ENCODE measurements around the gene C2orf69.
"Not testable (repeated sequence)": the region's sequence is repeated elsewhere in the genome, so short reads cannot be mapped to it uniquely, and the experiment has no call there.

Gene C2orf69

DNA sequence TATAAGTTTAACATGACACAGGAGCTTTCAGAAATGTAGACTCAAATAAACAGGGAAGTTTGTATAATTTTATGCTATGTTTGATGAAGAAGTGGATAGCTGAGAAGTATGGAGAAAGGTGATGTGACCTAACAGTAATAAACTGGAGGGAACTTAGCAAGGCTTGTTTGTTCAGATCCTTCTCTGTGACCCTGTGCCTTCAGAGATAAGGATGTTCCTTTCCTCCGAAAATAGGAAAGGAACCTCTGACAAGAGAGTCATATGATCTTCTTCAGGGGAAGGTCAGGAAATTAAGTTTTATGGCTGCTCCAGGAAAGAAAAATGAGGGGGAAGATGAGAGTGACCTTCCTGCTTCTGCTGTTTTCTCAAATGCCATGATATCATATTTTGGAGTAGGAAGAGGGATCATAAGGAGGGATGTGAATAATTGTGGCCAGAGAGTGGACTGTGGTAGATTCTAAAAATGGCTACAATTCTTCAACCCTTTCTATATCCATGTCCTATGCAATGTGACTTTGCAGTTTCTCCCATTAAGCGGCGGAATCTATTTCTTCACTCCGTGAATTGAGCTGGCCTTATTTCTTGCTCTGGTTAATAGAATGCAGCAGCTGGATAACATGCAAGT lies 8.5 kb upstream of the C2orf69 start:
- no peak for DNase-seq (ENCODE audit: low read depth)
- H3K4me3 ChIP-seq (ENCODE audit: low read length): no peak overlapping the region
- TF ChIP-seq, protein P1, sequence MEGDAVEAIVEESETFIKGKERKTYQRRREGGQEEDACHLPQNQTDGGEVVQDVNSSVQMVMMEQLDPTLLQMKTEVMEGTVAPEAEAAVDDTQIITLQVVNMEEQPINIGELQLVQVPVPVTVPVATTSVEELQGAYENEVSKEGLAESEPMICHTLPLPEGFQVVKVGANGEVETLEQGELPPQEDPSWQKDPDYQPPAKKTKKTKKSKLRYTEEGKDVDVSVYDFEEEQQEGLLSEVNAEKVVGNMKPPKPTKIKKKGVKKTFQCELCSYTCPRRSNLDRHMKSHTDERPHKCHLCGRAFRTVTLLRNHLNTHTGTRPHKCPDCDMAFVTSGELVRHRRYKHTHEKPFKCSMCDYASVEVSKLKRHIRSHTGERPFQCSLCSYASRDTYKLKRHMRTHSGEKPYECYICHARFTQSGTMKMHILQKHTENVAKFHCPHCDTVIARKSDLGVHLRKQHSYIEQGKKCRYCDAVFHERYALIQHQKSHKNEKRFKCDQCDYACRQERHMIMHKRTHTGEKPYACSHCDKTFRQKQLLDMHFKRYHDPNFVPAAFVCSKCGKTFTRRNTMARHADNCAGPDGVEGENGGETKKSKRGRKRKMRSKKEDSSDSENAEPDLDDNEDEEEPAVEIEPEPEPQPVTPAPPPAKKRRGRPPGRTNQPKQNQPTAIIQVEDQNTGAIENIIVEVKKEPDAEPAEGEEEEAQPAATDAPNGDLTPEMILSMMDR (conservative IDR thresholded peaks at IDR 0.05; ENCODE audit: low read length): no peak

DNA sequence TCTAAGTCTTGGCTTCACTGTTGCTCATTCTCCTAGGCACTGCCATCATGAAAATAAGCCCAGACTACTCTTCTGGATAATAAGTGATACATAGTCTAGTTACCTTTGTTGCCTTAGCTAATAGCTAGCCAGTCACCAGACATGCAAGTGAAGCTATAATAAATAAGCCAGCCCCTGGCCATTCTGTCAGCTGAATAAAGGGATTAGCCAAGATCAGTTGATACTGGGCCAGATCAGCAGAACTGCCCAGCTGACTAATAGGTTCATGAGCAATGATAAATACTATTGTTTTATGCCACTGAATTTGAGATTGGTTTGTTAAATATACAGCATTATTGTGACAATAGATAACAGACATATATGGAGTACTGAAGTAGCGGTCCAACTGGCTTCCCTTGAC lies 8.0 kb upstream of the C2orf69 start:
- no peak overlapping the region for H3K4me3 ChIP-seq (ENCODE audit: low read length)
- TF ChIP-seq, protein P1 (conservative IDR thresholded peaks at IDR 0.05; ENCODE audit: low read length): no peak
- DNase-seq (ENCODE audit: low read depth): no peak

DNA sequence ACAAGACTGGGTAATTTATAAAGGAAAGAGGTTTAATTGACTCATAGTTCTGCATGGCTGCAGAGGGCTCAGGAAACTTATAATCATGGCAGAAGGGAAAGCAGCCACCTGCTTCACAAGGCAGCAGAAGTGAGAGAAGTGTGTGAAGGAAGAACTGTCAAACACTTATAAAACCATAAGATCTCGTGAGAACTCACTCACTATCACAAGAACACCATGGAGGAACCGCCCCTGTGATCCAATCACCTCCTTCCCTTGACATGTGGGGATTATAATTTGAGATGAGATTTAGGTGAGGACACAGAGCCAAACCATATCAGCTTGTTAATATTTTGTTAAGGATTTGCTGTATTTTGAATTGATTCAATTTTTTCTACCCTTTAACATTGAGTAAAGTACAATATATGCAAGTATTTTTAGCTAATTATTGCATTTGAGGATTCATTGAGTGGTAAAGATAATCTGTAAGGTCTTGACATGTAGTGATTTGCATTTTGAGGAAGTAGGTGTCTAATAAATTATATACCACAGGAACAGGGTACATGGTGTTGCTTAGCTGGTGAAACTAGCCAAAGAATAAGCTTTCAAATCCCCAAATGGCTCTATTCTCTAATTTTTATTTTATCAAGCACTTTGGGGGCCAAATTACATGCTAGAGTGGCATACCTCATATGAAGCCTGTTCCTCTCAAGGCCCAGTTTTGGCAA lies 3.9 kb upstream of the C2orf69 start:
- DNase-seq (ENCODE audit: low read depth): no peak
- TF ChIP-seq, protein P1 (conservative IDR thresholded peaks at IDR 0.05; ENCODE audit: low read length): no peak
- no peak overlapping the region for H3K4me3 ChIP-seq (ENCODE audit: low read length)

DNA sequence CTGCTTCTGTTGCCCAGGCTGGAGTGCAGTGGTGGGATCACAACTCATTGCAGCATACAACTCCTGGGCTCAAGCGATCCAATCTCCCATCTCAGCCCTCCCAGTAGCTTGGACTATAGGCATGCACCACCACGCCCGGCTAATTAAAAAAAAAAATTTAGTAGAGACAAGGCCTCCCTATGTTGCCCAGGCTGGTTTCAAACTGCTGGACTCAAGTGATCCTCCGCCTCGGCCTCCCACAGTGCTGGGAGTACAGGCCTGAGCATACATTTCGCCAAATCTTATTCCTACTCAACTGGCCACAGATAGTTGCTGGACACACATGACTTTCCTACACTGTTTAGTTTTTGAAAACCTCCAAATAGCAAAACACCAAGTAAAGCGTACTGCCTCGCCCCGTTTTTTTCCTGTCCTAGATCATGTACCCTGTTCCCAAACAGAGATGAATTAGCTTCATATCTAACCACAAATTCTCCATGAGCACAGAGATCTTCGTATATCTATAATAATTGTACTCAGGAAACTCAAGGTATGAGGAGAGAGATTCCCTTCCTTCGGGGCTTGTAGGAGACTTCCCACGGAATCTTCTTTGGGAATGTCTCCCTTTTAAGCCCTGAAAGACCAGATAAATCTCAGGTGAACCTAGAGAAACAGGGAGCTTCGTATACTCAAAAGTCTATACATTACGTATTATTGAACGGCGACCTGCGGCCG lies 598 bp upstream of the C2orf69 start:
- TF ChIP-seq, protein P1 (conservative IDR thresholded peaks at IDR 0.05; ENCODE audit: low read length): no peak
- no peak for DNase-seq (ENCODE audit: low read depth)
- peak overlapping the region; percentile 56 for H3K4me3 ChIP-seq (ENCODE audit: low read length)

DNA sequence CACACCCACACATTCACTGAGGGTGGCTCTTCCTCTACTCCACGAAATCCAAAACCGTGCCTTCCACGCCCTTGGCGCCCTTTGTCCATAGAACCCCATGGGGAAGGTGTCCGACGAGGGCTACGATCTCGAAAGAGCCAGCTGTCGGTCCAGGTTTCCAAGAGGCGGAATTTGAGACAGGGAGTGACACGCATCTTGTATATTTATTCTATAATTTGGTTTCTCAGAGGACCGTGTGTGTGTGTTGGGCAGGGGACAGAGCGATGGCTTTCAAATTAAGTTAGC lies 726 bp downstream of the C2orf69 start:
- no peak for DNase-seq (ENCODE audit: low read depth)
- TF ChIP-seq, protein P1 (conservative IDR thresholded peaks at IDR 0.05; ENCODE audit: low read length): no peak
- H3K4me3 ChIP-seq (ENCODE audit: low read length): peak overlapping the region; percentile 94

DNA sequence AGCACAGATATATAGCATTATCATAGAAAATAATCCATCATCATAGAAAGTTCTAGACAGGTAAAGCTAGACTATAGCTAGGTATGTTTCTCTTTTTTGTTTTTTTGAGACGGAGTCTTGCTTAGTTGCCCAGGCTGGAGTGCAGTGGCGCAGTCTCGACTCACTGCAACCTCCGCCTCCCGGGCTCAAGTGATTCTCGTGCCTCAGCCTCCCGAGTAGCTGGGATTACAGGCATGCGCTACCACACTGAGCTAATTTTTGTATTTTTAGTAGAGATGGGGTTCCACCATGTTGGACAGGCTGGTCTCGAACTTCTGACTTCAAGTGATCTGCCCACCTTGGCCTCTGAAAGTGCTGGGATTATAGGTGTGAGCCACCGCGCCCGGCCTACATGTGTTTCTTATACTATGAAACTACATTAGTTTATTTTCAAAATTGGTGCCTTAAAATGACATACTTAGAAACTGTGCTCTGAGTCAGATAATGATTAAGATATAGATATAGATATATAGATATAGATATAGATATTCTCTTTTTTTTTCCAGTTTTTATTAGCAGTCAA lies 1.5 kb downstream of the C2orf69 start:
- H3K4me3 ChIP-seq (ENCODE audit: low read length): peak overlapping the region; percentile 94
- not testable (repeated sequence) for DNase-seq (ENCODE audit: low read depth)

DNA sequence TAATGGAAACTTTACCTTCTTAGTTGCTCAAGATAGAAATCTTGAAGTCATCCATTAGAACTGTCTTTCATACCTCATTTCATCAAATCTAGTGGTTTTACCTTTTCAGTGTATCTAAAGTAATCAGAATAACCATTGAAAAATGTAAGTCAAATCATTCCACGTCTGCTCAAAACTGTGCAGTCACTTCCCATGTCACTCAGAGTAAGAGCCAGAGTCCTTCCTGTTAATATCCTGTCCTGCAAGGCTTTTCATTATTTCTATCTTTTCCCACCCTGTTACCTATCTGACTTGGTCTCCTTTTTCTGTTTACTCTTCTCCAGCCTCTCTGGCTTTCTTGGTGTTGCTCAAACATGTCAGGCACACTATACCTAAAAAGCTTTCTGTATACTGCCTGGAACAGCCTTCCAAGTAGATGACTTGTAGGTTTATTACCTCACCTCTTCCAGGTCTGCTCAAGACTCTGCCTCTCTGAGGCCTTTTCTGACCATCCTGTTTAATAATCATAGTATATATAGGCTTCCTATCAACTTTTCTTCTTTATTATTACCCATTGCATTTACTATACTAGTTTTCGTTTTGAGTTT lies 3.4 kb downstream of the C2orf69 start:
- H3K4me3 ChIP-seq (ENCODE audit: low read length): no peak overlapping the region

More for the DNA sequence above, 3.4 kb downstream of the C2orf69 start:
- TF ChIP-seq, protein P1 (conservative IDR thresholded peaks at IDR 0.05; ENCODE audit: low read length): no peak
- DNase-seq (ENCODE audit: low read depth): no peak

Data from AG10803 (cell line).